Inflammatory macrophage treated with lipopolysaccharide for 1 hour (primary cell): Measurements from ENCODE around the gene COIL.
"Not testable (repeated sequence)": the region's sequence is repeated elsewhere in the genome, so short reads cannot be mapped to it uniquely, and the experiment has no call there.

Experiments used
- DNase-seq, 2 donors: peaks; one replicate each; pipeline ENCODE4 v3.0.0-alpha.2; 2020 to 2022

COIL gene

DNA sequence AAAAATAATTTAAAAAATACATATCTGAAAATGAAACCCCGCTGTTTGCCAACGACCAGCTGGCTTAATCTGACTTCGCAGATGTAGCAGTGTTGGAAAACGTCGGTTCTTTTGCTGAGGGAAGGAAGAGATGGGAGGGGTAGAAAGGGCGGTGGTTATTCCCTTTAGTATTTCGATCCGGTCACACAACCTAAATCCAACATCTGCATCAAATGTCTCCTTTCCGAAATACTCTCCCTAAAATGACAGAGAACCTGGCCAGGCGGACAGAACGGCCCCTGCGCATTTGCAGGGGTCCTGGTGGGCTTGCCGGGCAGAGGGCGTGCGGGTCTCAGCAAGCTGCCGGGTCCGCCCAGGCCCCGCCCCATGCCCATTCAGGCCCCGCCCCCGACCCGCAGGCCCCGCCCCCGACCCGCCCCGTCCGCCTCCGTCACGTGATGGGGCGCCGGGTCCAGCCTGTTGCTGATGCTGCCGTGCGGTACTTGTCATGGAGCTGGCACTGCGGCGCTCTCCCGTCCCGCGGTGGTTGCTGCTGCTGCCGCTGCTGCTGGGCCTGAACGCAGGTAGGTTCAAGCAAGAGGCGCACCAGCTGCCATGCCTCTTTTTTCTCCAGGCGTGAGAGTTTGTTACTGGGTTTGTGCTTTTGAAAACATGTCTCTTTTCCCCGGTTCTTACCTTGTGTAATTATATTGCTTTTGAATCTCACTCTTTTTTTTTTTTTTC, 17.0 kb upstream of the COIL start, which contains the start of gene SCPEP1:
TSS of gene SCPEP1 (plus strand) at position 459 of the 723 bp plus-strand sequence. CDS start at position 488, 29 bp downstream.
- peak; percentile 69 to 74 for DNase-seq

DNA sequence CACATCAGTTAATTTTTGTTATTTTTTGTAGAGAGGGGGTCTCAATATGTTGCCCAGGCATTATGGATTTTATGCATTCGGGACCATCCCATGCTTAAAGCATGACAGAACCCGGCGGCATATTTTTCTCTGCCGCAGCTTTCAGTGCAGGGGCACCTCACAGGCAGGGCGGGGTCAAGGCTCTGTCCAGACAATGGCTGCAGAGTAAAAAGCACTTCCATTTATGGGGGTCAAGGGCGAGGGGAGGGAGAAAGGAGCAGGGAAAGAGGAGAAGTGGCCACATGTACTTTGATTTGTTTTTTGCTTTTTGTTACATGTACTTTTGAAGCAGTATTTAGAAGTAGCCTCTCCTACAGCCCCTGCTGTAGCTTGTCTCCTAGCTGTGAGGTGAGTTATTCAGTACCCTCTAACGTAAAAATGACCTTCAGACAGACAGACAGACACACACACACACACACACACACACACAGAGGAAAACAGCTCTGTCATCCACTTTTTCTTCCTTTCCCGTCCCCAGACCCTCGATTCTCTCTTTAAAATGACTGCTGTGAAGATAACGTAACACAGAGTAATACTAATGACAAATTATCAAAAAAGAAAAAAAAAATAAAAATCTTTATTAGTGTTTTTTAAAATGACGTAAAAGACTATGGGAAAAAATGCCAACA, 16.2 kb upstream of the COIL start:
- DNase-seq, result no peak

DNA sequence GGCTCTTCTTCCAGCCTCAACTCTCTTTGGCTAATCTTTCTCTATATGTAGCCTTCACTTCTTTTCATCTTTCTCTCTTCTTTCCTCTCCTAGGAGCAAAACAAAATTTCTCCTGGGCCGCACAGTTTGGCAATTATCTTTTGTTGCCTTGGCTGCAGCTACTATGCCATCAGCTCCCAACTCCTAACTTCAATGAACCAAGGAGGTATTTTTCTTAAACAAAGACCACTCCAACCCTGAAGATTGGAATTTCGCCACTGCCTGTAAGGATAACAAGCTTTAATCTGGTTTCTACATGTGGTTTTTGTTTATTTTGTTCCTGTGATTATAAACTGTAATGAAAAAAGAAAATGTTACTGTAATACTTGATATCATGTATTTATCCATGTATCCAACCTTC, 14.8 kb upstream of the COIL start:
- DNase-seq, result no peak

GRCh38 chr17:56974055-56974454, 13.2 kb upstream of the COIL start:
- DNase-seq, result no peak

DNA sequence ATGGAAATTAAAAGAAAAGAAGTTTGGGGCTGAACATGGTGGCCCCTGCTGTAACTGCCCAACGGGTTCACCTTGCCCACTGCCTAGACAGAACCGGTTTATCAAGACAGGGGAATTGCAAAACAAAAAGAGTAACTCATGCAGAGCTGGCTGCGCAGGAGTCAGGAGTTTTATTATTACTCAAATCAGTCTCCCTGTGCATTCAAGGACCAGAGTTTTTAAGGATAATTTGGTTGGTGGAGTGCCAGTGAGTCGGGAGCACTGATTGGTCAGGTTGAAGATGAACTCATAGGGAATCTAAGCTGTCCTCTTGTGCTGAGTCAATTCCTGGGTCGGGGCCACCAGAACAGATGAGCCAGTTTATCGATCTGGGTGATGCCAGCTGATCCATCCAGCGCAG, 12.7 kb upstream of the COIL start:
- DNase-seq, result no peak

DNA sequence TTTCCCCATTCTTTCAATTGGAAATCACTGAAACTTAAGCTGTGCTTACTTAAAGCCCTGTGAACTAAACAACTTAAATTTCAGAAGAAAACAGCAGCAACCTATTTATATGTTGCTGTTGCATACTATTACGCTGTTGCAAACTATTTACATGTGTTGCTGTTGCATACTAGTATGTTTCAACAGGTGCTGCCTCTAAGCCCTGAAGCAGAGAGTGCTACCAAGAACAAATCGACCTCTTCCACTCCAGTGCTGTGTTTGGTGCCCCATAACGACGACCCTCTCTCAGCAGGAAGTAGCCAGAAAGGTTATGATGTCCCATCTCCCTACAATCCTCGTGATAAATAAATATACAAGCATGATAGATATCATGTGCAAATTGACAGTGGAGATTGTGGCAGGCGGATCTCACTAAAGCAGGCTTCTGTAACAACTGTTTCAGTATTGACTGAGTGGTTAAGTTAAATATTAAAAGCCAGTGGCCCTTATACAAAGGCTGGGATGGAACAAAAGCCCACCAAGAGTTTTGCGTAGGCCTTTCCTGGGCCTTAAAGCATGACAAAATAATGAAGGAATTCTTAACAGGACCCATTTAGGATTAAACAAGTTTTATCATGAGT, 11.4 kb upstream of the COIL start:
- DNase-seq, result no peak

DNA sequence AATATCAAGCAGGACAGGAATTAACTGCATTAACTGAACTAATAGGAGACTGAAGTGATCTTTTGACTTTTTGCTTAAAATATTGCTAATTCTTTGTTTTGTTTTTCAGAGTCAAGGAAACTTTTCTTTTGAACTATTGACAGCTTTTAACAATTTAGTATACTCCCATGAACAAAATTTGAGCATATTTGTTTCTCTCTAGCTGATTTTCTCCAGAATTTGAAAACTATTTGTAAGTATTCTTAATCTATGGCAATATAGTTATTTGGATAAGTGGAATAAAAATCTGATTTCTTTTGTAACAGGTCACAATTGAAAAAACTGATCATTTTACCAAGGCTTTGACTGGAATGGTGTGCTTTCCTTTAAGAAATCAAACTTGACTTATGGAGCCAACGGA, 10.1 kb upstream of the COIL start:
- no peak for DNase-seq

DNA sequence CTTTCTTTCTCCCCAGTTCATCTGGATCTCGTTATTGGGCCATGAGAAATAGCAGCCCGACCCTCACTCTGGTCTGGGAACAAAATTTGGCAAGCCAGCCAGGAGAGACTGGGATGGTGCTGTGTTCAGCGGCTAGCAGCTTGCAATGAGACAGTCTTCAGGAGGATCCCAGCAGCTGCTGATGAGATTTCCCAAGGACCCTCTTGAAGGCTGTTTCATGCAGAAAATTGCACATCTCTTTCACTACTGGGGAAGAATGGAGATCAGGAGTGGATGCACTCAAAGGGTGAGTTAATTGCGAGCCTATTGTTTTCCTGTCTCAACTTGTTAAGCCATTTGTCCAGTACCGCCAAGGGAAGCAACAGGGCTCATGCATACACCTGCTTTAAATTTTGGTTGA, 5.5 kb upstream of the COIL start:
- no peak for DNase-seq

DNA sequence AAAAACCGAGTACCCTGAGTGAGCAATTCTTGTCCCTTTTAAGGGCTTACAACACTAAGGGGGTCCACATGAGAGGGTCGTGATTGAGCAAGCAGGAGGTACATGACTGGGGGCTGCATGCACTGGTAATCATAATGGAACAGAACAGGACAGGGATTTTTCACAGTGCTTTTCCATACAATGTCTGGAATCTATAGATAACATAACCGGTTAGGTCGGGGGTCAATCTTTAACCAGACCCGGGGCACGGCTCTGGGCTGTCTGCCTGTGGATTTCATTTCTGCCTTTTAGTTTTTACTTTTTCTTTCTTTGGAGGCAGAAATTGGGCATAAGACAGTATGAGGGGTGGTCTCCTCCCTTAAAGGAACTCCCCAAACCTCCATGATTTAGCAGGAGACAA, 4.8 kb upstream of the COIL start:
- DNase-seq, result not testable (repeated sequence)

DNA sequence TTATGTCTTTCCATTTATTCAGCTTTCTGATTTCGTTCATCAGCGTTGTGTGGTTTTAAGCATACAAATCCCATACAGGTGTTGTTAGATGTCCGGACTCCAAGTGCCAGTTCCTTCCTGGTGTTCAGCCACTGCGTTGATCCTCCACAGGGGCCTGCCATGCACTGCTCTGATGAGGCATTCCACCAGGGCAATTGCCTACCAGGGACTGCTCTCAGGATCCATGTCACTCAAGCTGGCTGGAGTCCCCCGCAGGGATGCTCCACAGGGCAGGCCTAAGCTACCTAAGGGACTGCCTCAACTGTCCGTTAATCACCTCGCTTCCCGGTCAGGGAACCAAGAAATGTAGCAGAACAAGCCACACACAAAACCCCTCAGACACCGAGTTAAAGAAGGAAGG, 4.4 kb upstream of the COIL start:
- DNase-seq, result not testable (repeated sequence)

DNA sequence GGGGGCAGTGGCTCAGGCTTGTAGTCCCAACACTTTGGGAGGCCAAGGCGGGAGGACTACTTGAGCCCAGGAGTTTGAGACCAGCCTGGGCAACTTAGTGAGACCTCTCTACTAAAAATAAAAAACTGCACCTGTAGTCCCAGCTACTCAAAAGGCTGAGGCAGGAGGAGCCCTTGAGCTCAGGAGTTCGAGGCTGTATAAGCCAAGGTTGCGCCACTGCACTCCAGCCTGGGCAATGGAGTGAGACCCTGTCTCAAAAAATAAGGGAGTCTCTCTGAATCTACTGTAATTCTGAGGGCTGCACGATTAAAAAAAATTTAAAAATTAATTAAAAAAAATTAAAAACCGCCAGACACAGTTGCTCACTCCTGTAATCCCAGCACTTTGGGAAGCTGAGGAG, 3.9 kb downstream of the COIL start:
- no peak for DNase-seq

DNA sequence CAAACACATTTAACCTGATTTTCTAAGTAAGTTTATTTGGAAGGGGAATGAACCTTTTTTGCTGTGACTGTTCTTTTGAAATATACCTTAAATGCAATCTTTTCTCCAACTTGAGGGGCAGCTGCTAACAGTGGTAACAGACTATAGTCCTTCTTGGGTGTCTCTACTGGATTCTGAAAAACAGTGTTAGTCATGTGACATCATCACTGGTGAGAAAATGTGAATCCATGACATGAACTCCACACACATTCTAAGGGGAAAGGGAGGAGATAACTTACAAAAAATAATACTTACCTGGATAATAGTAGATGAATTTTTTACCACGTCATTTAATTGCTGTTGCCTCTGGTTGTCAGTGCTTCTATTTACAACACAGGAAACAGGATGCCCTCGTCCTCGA, 11.3 kb downstream of the COIL start:
- DNase-seq, result no peak

- DNase-seq, result no peak
Observed at GRCh38 chr17:56948491-56948890, 12.4 kb downstream of the COIL start.

DNA sequence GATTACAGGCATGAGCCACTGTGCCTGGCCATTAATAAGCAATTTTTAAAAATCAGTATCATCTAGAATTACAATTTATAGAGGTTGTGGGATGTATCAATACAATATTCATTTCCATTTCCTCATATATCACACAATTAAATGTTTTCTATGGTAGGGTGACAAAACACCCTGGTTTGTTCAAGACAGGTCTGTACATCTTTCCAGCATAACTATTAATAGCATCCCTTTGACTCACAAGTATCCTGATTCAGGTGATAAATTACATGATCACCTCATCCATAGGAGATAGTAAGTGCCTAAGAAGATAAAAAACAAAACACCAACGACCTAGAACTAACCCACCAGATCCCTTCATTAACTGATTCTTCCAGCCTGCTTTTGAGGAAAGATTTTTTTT, 13.1 kb downstream of the COIL start:
- DNase-seq, result no peak

- DNase-seq, result no peak
Observed at GRCh38 chr17:56945938-56946505, 14.8 kb downstream of the COIL start.

DNA sequence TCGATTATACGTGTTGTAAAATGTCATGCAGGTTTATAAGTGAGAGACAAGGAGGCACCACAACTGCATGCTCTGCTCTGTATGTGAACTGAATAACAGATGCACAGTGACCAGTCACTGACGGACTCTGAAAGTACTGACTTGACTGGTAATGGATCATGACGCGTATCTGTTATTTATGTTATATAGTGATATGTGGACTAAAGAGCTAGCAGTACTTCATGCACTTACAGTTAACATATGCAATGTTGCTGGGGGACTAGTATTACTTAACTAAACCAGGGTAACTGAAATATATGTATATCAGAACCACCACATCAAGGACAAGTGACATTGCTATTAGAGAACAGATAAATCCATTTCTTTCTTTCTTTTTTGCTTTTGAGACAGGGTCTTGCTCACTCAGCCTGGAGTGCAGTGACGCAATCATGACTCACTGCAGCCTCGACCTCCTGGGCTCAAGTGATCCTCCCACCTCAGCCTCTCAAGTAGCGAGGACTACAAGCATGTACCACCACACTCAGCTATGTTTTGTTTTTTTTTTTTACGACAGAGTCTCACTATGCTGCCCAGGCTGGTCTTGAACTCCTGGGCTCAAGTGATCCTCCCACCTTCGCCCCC, 17.2 kb downstream of the COIL start:
- DNase-seq, result no peak

GRCh38 chr17:56939869-56940484, 20.9 kb downstream of the COIL start:
- peak; percentile 58 to 98 for DNase-seq

- not testable (repeated sequence) for DNase-seq
Observed at GRCh38 chr17:56938206-56938605, 22.6 kb downstream of the COIL start.

- no peak for DNase-seq
Observed at GRCh38 chr17:56937687-56938086, 23.2 kb downstream of the COIL start.

GRCh38 chr17:56936697-56937322, 24.0 kb downstream of the COIL start:
- DNase-seq, result no peak

- no peak for DNase-seq
Observed at GRCh38 chr17:56935461-56935860, 25.4 kb downstream of the COIL start.

GRCh38 chr17:56934280-56934679, 26.6 kb downstream of the COIL start:
- DNase-seq, result no peak
